ENCODE results near the gene SRRT.

DNA sequence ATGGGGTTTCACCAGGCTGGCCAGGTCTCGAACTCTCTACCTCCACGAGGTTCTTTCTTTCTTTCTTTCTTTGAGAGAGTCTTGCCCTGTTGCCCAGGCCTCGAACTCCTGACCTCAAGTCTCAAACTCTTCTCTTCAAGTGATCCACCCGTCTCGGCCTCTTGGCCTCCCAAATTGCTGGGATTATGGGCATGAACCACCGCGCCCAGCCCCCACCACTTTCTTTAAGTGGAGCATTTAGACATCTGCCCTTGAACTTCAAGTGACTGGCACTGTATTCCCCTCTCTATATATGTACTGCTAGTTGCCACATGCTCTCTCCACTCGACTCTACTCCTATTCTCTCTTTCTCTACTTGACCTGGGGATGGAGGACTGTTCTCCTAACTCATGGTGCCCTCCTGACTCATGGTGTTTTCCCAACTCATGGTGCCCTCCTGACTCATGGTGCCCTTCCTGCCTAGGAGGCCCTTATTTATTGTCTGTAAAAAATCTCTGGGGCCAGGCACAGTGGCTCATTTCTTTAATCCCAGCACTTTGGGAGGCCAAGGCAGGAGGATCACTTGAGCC lies 40.1 kb downstream of the SRRT start:
- TF ChIP-seq PAX5 (IDR thresholded peaks at IDR 0.05; ENCODE audit: insufficient read depth, low read length, severe bottlenecking) (no peak), TAF1 (IDR thresholded peaks at IDR 0.05; ENCODE audit: low read depth, low read length) (no peak)

Measured in GM12891 (cell line).